HG02852 (cell line): ENCODE data around the gene RABAC1.
"Not testable (repeated sequence)": the region's sequence is repeated elsewhere in the genome, so short reads cannot be mapped to it uniquely, and the experiment has no call there.

Experiments used
- ATAC-seq: cut with Tn5 transposase; IDR thresholded peaks from one replicate; pipeline ENCODE4 v1.9.1; 2021; ENCODE audit warnings: mild to moderate bottlenecking, moderate library complexity; ENCODE audit not compliant: unreplicated experiment

The RABAC1 gene

GRCh38 chr19:41959056-41960053, at the start of gene RABAC1:
RABAC1 (minus strand) TSS chr19:41959321; CDS start chr19:41959292, 29 bp downstream.
- ATAC-seq, result peak; percentile 84

DNA sequence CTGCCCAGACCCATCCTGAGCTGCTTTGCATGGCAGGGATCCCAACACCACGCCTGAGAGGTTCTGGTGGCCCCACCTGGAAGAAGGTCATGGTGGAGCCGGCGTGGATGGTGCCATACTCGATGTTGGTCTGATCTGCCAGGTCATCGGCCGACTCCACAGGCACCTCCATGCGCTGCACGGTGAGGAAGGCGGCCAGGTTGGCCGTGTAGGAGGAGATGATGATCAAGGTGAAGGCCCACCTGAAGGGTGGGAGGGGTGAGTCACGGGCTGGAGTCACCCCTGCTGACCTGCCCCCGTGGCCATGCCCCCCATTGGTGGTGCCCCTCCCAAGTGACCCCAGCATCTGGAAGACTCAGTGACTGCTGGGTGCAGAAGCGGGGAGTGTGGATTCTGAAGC, 47.4 kb upstream of the RABAC1 start:
- ATAC-seq, result no peak

GRCh38 chr19:42005504-42005903, 46.4 kb upstream of the RABAC1 start:
- ATAC-seq, result no peak

GRCh38 chr19:42003506-42004294, 44.6 kb upstream of the RABAC1 start:
- no peak for ATAC-seq

DNA sequence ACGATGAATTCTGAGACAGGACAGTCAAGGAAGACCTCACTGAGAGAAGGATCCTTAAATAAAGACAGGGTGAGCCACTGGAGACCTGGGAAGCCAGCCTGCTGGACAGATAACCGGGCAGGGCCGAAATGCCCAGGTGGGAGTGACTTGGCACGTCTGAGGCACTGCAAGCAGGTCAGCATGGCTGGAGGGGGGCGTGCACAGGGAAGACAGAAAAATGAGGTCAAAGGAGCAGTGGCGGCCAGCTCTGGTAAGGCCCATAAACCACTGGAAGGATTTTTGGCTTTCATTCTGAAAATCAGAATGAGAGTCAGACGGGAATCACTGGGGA, 40.7 kb upstream of the RABAC1 start:
- ATAC-seq, result no peak

DNA sequence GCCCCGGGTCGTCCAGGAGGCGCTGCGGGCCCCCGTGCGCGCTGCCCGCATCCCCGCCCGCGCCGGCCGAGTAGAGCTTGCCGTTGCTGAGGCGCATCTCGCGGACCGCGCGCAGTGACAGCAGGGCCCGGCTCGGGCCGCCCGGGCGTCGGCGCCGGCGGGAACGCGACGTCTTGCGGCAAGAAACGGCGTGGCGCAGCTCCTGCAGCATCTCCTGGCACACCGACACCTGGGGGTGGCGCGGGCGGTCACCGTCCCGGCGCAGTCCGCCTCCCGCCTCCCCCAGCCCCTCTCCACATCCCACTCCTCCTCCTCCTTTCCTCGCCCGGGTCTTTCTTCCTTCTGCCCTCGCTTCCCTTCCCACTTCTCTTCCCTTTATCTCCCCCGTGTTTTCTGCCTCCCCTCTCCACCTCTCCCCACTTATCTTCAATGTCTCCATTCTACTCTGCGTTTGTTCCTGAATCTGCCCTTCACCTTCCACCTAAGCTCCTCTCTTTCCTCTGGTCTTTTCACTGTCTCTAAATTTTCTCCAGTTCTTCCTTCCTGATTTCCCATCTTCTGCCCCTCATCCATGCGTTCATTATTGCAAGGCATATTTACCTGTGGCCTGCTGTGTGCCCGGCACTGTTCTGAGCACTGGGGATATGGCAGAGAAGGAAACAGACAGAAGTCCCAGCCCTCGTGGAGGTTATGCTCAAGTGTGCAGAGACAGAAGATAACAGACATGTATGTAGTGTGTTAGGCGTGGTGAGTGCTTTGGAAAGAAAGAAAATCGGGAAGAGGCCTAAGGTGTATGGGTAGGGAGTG, 40.2 kb upstream of the RABAC1 start:
- no peak for ATAC-seq

GRCh38 chr19:41998246-41999020, 39.3 kb upstream of the RABAC1 start:
- ATAC-seq, result no peak

DNA sequence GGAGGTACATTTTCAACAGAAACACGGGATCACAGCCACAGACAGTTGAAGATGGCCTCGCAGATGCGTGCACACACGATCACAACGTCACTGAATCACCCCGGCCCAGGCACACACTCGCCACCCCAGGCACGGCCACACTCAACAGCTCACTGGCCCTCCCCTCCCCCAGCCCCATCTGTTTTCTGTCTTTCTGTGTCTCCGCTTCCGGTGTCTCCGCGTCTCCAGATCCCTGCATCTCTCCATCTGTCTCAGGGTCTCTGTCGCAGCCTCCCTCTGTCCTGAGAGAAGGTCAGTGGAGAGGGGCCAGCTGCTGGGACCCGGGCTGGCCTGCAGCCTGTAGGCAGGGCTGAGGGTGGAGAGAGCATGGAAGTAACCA, 38.7 kb upstream of the RABAC1 start:
- ATAC-seq, result no peak

- no peak for ATAC-seq
These were observed 38.2 kb upstream of the RABAC1 start for GRCh38 chr19:41997121-41997850.

GRCh38 chr19:41995959-41996797, 37.1 kb upstream of the RABAC1 start:
- ATAC-seq, result no peak

- ATAC-seq, result no peak
These were observed 36.2 kb upstream of the RABAC1 start for GRCh38 chr19:41994994-41995958.

DNA sequence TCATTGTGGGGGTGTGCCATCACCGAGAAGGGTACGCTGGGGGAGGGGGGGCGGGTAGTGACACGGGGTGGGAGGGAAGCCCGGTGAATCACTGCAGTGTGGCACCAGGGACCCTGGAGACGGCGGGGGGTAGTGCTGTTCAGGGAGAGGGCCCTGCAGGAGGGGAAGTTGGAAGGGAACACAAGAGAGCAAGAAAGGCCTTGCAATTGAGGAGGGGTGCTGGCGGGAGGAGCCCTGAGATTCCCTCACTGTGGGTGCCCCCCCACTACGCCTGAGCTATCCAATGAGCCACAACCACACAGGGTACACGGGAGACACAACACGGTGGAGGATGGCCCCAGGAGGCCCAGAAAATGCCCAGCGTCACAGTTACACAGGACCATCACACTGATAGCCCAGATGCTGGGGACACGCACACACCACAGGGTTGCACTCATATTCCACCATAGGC, 35.4 kb upstream of the RABAC1 start:
- ATAC-seq, result no peak

DNA sequence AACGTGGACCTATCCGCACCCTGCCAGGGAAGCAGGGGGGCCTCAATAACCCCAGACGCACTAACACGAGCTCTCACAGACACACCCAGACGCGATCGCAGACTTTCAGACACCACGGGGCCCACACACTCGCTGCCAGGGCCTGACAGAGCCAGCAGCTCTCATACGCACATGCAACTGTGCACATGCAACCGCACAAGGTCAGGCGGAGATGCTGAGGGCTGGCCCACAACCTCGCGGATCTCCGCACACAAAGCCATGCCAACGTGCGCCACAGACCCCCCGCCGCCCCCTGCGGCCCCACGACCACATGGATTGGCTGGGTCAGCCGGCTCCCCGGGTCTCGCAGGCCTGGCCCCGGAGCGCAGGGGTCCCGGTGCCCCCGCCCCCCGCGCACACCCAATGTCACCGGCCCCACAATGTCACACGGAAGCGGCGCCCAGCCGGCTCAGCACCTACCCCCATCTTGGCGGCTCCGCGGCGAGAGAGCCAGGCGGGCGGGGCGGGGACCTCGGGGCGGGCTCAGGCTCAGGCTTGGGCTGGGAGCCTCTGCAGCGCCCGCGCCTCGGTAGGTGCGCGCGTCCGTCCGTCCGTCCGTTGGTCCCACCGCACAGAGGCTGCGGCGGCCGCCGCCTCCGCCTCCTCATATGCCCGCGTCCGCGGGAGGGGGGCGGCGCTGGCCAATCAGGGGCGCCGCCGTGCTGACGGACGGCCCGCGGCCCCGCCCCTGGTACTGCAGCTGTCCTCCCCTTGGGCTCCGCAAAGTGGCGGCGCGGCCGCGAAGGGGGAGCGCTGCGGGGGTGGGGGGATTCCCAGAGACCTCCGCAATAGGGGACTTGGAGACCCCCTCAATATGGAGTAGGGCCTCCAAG, 34.7 kb upstream of the RABAC1 start, which contains the start of gene ATP1A3:
Gene ATP1A3 (minus strand): TSS at position 619 of the 872 bp plus-strand sequence. CDS start 154 bp downstream, at position 465.
- no peak for ATAC-seq

DNA sequence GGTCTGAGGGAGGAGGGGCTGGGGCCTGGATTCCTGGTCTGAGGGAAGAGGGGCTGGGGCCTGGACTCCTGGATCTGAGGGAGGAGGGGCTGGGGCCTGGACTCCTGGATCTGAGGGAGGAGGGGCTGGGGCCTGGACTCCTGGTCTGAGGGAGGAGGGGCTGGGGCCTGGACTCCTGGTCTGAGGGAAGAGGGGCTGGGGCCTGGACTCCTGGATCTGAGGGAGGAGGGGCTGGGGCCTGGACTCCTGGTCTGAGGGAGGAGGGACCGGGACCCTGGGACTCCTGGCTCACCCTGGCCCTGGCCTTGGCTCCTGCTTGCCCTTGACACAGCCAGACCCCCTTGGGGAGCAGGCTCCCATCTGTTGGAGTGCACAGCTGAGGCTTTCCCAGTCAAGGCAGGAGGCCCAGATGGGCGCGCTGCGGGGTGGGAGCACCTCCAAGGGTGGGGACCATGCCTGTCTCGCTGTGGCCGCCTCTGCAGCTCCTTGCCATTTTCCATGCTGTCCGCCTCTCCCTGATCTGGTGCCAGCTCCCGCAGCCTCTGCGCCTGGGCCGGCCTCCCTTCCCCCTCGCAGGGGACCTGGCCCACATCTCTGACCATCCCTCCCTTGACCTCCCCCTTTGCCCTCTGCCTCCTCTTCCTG, 32.9 kb upstream of the RABAC1 start:
- ATAC-seq, result not testable (repeated sequence)

DNA sequence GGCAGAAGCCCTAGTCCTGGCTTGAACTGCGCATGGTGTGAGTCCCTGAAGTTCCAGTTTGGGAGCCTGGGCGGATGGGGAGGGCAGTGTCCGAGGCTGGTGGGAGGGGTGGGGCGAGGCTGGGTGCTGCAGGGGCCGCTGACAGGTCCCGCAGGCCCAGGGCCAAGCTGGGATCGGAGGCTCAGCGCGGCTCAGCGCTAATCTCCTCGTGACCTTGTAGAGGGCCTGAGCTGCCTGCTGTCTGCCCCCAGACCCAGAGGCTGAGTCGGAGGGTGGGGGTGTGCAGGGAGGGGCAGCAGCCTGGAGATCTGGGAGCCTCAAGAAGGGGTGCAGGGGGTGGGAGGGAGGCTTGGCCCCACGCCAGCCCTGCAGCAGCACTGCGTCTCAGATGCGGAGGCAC, 31.9 kb upstream of the RABAC1 start:
- ATAC-seq, result no peak

DNA sequence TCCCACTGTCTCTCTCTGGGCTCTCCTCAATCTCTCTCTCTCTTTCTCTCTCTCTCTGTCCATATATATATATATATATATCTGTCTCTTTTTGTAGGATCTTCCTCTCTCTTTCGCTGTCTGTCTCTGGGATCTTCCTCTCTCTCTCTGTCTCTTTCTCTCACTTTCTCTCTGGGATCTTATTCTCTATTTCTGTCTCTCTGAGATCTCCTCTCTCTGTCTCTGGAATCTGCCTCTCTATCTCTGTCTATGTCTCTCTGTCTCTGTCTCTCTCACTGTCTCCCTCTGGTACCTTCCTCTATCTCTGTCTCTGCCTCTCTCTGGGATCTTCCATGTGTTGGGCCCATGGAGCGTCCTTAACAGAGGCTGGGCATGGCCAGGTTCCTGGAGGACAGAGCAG, 31.5 kb upstream of the RABAC1 start:
- no peak for ATAC-seq
